WTC11 (cell line): ENCODE results near the gene MRPS34. TPM values are rescaled to one million over a fixed set of nuclear protein-coding genes. Genes with fewer than 3 reads are reported as not detected.

Source experiments
- ATAC-seq: fragments of 200-7000 bp; cut with Tn5 transposase; 2 replicates; pipeline ENCODE4 v1.10.0; 2021; ENCODE audit warnings: mild to moderate bottlenecking, moderate library complexity
- CTCF ChIA-PET: fragments of 300-600 bp; sonication (Branson Sonifier 250); formaldehyde crosslinking; loops from one replicate; lab custom pipeline; 2021; ENCODE audit warnings: antibody characterized with exemption; lab: Charles Lee
- POLR2A ChIA-PET: fragments of 350-600 bp; sonication (Branson Sonifier 250); formaldehyde crosslinking; loops from one replicate; lab custom pipeline; 2021; ENCODE audit warnings: antibody characterized with exemption; lab: Charles Lee
- DNase-seq: peaks from one replicate; pipeline ENCODE4 v3.0.0; 2021; ENCODE audit warnings: low spot score
- H3K27ac Mint-ChIP-seq: 2 replicates; pipeline ENCODE4 v1.8.0; 2021; ENCODE audit warnings: mixed read lengths
- H3K27me3 Mint-ChIP-seq: 2 replicates; pipeline ENCODE4 v1.8.0; 2021; ENCODE audit warnings: low read depth, mild to moderate bottlenecking, moderate library complexity, mixed read lengths
- H3K36me3 Mint-ChIP-seq: 2 replicates; pipeline ENCODE4 v1.8.0; 2021; ENCODE audit warnings: mixed read lengths
- H3K4me1 Mint-ChIP-seq: 2 replicates; pipeline ENCODE4 v1.8.0; 2022; ENCODE audit warnings: mixed read lengths
- H3K4me3 Mint-ChIP-seq: 2 replicates; pipeline ENCODE4 v1.8.0; 2021; ENCODE audit warnings: mild to moderate bottlenecking, moderate library complexity, mixed read lengths
- H3K9me3 Mint-ChIP-seq: 2 replicates; pipeline ENCODE4 v1.8.0; 2021; ENCODE audit warnings: mixed read lengths
- AFF4 ChIP-seq: sonication (generic); formaldehyde crosslinking; IDR thresholded peaks from 2 replicates; pipeline ENCODE4 v1.8.1; 2023; ENCODE audit warnings: mild to moderate bottlenecking, missing genetic modification reagents, borderline replicate concordance
- CBFB ChIP-seq: sonication (generic); formaldehyde crosslinking; IDR thresholded peaks from 2 replicates; pipeline ENCODE4 v1.8.1; 2022; ENCODE audit warnings: mild to moderate bottlenecking, low read depth, missing genetic modification reagents
- CREB1 ChIP-seq: sonication (generic); formaldehyde crosslinking; IDR thresholded peaks from 2 replicates; pipeline ENCODE4 v1.8.0; 2023; ENCODE audit warnings: mild to moderate bottlenecking, missing genetic modification reagents
- ELF4 ChIP-seq: sonication (generic); formaldehyde crosslinking; IDR thresholded peaks from 2 replicates; pipeline ENCODE4 v1.8.1; 2022; ENCODE audit warnings: low read depth, mild to moderate bottlenecking, moderate library complexity, missing genetic modification reagents
- ETV6 ChIP-seq: sonication (generic); formaldehyde crosslinking; IDR thresholded peaks from 2 replicates; pipeline ENCODE4 v1.8.1; 2022; ENCODE audit warnings: mild to moderate bottlenecking, missing genetic modification reagents
- FOXJ3 ChIP-seq: sonication (generic); formaldehyde crosslinking; IDR thresholded peaks from 2 replicates; pipeline ENCODE4 v1.9.0; 2021; ENCODE audit warnings: missing genetic modification reagents, mild to moderate bottlenecking, borderline replicate concordance
- FOXP1 ChIP-seq: sonication (generic); formaldehyde crosslinking; IDR thresholded peaks from 2 replicates; pipeline ENCODE4 v1.8.0; 2022; ENCODE audit warnings: missing genetic modification reagents, mild to moderate bottlenecking, moderate library complexity, borderline replicate concordance
- GABPB1 ChIP-seq: sonication (generic); formaldehyde crosslinking; IDR thresholded peaks from 2 replicates; pipeline ENCODE4 v1.8.1; 2023; ENCODE audit warnings: mild to moderate bottlenecking, missing genetic modification reagents
- IRF2 ChIP-seq: sonication (generic); formaldehyde crosslinking; IDR thresholded peaks from 2 replicates; pipeline ENCODE4 v1.8.0; 2022; ENCODE audit warnings: low read depth, missing genetic modification reagents, borderline replicate concordance
- JUN ChIP-seq: sonication (generic); formaldehyde crosslinking; IDR thresholded peaks from 2 replicates; pipeline ENCODE4 v1.8.0; 2023; ENCODE audit warnings: mild to moderate bottlenecking, missing genetic modification reagents
- RELA ChIP-seq: sonication (generic); formaldehyde crosslinking; IDR thresholded peaks from 2 replicates; pipeline ENCODE4 v1.8.1; 2022; ENCODE audit warnings: missing genetic modification reagents, mild to moderate bottlenecking, borderline replicate concordance
- ZNF138 ChIP-seq: sonication (generic); formaldehyde crosslinking; conservative IDR thresholded peaks from 2 replicates; pipeline ENCODE4 v1.8.1; 2022; ENCODE audit warnings: mild to moderate bottlenecking, moderate library complexity, missing genetic modification reagents
- ZNF232 ChIP-seq: sonication (generic); formaldehyde crosslinking; IDR thresholded peaks from 2 replicates; pipeline ENCODE4 v1.8.0; 2022; ENCODE audit warnings: mild to moderate bottlenecking, missing genetic modification reagents
- ZNF281 ChIP-seq: sonication (generic); formaldehyde crosslinking; IDR thresholded peaks from 2 replicates; pipeline ENCODE4 v1.8.0; 2023; ENCODE audit warnings: mild to moderate bottlenecking, missing genetic modification reagents
- ZNF416 ChIP-seq: fragments of 250-450 bp; sonication (Bioruptor Pico); IDR thresholded peaks from 2 replicates; pipeline ENCODE4 v1.9.0; 2021; ENCODE audit warnings: mild to moderate bottlenecking, inconsistent platforms
- total RNA-seq: library from RNA; stranded (reverse); gene quantifications from 3 replicates; pipeline ENCODE4 v1.2.3, GENCODE V29; 2021
- TF ChIP-seq, protein P1 (sequence below): sonication (generic); formaldehyde crosslinking; IDR thresholded peaks from 2 replicates; pipeline ENCODE4 v1.8.1; 2023; ENCODE audit warnings: mild to moderate bottlenecking, missing genetic modification reagents
- TF ChIP-seq, protein P2 (sequence below): fragments of 250-450 bp; sonication (Bioruptor Pico); IDR thresholded peaks from 2 replicates; pipeline ENCODE4 v2.1.2; 2022; ENCODE audit warnings: mild to moderate bottlenecking, moderate library complexity
- TF ChIP-seq, protein P3 (sequence below): sonication (generic); formaldehyde crosslinking; IDR thresholded peaks from 2 replicates; pipeline ENCODE4 v1.8.1; 2022; ENCODE audit warnings: mild to moderate bottlenecking, moderate library complexity, missing genetic modification reagents
- TF ChIP-seq, protein P4 (sequence below): sonication (generic); formaldehyde crosslinking; conservative IDR thresholded peaks from 2 replicates; pipeline ENCODE4 v1.8.1; 2022; ENCODE audit warnings: mild to moderate bottlenecking, missing genetic modification reagents
- TF ChIP-seq, protein P5 (sequence below): sonication (generic); formaldehyde crosslinking; IDR thresholded peaks from 2 replicates; pipeline ENCODE4 v1.8.0; 2023; ENCODE audit warnings: missing genetic modification reagents, mild to moderate bottlenecking, borderline replicate concordance

The MRPS34 gene
- total RNA-seq, 1 experiment from 2014 or later: 258 TPM

DNA sequence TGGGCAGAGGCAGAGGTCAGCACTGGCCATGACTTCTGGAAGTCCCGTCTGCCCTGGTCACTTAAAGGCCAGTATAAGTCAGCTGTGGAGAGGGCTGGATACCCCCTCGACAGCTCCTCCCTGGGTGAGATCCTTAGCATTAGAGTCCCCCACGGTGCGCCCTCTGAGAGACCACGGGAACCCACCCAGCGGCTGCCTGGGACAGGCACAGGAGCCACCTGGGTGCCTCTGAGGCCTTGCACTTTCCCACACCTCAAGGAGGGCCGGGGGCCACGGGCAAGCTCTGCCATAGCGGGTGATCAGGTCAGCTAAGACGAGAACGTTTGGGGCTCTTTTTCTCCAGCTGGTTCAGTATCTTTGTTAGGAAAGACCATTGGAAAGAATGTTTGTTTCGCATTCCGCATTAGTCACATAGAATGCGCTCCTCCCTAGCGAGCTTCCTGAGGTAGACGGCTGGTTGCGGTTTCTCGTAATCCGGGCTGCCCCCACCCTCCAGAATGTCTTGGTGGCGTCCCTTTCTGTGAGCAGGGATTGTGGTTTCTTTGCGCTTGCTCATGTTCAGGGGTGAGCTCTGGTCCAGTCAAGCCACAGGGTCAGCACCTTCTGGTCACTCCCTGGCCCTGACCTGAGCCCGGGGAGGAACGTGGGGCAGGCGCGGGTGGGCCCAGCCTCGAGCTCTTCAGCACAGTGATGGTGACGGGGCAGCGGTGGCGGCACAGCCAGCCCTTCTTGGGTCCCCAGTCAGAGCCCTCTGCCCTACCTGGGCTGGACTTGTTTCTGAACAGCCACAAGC is 26.8 kb downstream of the MRPS34 start:
- POLR2A ChIA-PET: no interaction called here
- Mint-ChIP-seq H3K27me3 (no peaks in the 10 kb centered on the region), H3K36me3 (peaks cover 4% of the 10 kb centered on the region), H3K4me1 (no peaks in the 10 kb centered on the region), H3K27ac (no peak overlapping the region), H3K4me3 (no peak overlapping the region), H3K9me3 (no peaks in the 10 kb centered on the region)
- ATAC-seq: no peak
- CTCF ChIA-PET: interaction anchor here (0.5 to 1.1 kb wide), 2 partner anchors 40 to 202 kb away, joined by 3 to 4 read pairs; partner anchors contain the start of gene MAPK8IP3
- no peak for DNase-seq
- no peak for TF ChIP-seq GABPB1
- TF ChIP-seq, protein P1, sequence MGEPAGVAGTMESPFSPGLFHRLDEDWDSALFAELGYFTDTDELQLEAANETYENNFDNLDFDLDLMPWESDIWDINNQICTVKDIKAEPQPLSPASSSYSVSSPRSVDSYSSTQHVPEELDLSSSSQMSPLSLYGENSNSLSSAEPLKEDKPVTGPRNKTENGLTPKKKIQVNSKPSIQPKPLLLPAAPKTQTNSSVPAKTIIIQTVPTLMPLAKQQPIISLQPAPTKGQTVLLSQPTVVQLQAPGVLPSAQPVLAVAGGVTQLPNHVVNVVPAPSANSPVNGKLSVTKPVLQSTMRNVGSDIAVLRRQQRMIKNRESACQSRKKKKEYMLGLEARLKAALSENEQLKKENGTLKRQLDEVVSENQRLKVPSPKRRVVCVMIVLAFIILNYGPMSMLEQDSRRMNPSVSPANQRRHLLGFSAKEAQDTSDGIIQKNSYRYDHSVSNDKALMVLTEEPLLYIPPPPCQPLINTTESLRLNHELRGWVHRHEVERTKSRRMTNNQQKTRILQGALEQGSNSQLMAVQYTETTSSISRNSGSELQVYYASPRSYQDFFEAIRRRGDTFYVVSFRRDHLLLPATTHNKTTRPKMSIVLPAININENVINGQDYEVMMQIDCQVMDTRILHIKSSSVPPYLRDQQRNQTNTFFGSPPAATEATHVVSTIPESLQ (CRISPR knock-in tag): no peak
- TF ChIP-seq, protein P2, sequence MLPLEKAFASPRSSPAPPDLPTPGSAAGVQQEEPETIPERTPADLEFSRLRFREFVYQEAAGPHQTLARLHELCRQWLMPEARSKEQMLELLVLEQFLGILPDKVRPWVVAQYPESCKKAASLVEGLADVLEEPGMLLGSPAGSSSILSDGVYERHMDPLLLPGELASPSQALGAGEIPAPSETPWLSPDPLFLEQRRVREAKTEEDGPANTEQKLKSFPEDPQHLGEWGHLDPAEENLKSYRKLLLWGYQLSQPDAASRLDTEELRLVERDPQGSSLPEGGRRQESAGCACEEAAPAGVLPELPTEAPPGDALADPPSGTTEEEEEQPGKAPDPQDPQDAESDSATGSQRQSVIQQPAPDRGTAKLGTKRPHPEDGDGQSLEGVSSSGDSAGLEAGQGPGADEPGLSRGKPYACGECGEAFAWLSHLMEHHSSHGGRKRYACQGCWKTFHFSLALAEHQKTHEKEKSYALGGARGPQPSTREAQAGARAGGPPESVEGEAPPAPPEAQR (CRISPR knock-in tag): no peak
- TF ChIP-seq FOXP1: no peak
- TF ChIP-seq, protein P3, sequence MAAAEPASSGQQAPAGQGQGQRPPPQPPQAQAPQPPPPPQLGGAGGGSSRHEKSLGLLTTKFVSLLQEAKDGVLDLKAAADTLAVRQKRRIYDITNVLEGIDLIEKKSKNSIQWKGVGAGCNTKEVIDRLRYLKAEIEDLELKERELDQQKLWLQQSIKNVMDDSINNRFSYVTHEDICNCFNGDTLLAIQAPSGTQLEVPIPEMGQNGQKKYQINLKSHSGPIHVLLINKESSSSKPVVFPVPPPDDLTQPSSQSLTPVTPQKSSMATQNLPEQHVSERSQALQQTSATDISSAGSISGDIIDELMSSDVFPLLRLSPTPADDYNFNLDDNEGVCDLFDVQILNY (CRISPR knock-in tag): no peak
- no peak for TF ChIP-seq ZNF232 (CRISPR knock-in tag)
- no peak for TF ChIP-seq ZNF281 (CRISPR knock-in tag)
- TF ChIP-seq AFF4: no peak
- TF ChIP-seq ZNF416 (CRISPR knock-in tag): no peak
- TF ChIP-seq CREB1 (CRISPR knock-in tag): no peak
- no peak for TF ChIP-seq ZNF138 (CRISPR knock-in tag)
- no peak for TF ChIP-seq ETV6 (CRISPR knock-in tag)
- TF ChIP-seq IRF2 (CRISPR knock-in tag): no peak
- no peak for TF ChIP-seq RELA (CRISPR knock-in tag)
- TF ChIP-seq JUN (CRISPR knock-in tag): no peak
- TF ChIP-seq, protein P4, sequence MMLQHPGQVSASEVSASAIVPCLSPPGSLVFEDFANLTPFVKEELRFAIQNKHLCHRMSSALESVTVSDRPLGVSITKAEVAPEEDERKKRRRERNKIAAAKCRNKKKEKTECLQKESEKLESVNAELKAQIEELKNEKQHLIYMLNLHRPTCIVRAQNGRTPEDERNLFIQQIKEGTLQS: no peak
- no peak for TF ChIP-seq FOXJ3 (CRISPR knock-in tag)
- TF ChIP-seq CBFB (CRISPR knock-in tag): no peak
- TF ChIP-seq ELF4 (CRISPR knock-in tag): no peak
- TF ChIP-seq, protein P5, sequence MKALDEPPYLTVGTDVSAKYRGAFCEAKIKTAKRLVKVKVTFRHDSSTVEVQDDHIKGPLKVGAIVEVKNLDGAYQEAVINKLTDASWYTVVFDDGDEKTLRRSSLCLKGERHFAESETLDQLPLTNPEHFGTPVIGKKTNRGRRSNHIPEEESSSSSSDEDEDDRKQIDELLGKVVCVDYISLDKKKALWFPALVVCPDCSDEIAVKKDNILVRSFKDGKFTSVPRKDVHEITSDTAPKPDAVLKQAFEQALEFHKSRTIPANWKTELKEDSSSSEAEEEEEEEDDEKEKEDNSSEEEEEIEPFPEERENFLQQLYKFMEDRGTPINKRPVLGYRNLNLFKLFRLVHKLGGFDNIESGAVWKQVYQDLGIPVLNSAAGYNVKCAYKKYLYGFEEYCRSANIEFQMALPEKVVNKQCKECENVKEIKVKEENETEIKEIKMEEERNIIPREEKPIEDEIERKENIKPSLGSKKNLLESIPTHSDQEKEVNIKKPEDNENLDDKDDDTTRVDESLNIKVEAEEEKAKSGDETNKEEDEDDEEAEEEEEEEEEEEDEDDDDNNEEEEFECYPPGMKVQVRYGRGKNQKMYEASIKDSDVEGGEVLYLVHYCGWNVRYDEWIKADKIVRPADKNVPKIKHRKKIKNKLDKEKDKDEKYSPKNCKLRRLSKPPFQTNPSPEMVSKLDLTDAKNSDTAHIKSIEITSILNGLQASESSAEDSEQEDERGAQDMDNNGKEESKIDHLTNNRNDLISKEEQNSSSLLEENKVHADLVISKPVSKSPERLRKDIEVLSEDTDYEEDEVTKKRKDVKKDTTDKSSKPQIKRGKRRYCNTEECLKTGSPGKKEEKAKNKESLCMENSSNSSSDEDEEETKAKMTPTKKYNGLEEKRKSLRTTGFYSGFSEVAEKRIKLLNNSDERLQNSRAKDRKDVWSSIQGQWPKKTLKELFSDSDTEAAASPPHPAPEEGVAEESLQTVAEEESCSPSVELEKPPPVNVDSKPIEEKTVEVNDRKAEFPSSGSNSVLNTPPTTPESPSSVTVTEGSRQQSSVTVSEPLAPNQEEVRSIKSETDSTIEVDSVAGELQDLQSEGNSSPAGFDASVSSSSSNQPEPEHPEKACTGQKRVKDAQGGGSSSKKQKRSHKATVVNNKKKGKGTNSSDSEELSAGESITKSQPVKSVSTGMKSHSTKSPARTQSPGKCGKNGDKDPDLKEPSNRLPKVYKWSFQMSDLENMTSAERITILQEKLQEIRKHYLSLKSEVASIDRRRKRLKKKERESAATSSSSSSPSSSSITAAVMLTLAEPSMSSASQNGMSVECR (CRISPR knock-in tag): no peak
